ENCODE measurements around the gene ANOS1. TPM values are rescaled to one million over a fixed set of nuclear protein-coding genes. Genes with fewer than 3 reads are reported as not detected.
"Not testable (repeated sequence)": the region's sequence is repeated elsewhere in the genome, so short reads cannot be mapped to it uniquely, and the experiment has no call there.

Gene ANOS1
- total RNA-seq, 8 experiments from 2014 or later = 3.1 to 38.4 (median 7.2) TPM

DNA sequence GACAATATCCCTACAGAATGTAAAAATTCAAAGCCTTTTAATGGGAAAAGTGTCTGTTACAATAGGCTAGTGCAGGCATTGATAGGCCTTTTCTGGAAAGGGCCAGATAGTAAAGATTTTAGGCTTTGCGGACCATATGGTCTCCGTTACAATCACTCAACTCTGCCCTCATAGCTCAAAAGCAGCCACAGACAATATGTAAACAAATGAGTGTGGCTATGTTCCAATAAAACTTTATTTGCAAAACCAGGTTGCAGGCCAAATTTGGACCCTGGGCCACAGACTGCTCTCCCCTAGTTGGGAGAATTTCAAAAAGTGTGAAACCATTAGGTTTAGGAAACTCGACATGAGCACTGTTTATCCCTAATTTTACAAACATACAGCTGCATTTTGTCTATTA, 155.1 kb downstream of the ANOS1 start:
- ATAC-seq (replicated peaks in 6 of 8) = no peak
- WGBS, 10 experiments = 29 to 88% (median 83%) methylated on average over 1 of the region's 3 CpGs; no CpG with 5 or more reads in 7 of the 10 experiments
- in situ Hi-C loops (cut with MboI; ENCODE audit: low pct_unique_long_range_greater_than_20kb in 2 of 9, low sequenced_read_pairs in 9 of 9, unreplicated experiment in 9 of 9) = no loop called here
- Histone ChIP-seq H3K27ac (no peak overlapping the region), H3K4me3 (no peak overlapping the region), H3K4me1 (replicated peaks in 1 of 2) (no peaks in the 10 kb centered on the region)

GRCh38 chrX:8565729-8566128, 166.2 kb downstream of the ANOS1 start:
- no peak overlapping the region for H3K27ac ChIP-seq
- no peak overlapping the region for H3K4me3 ChIP-seq
- H3K4me1 ChIP-seq (replicated peaks in 1 of 2) = no peaks in the 10 kb centered on the region
- no peak for ATAC-seq (replicated peaks in 6 of 8)
- 8 to 100% (median 80%) methylated on average over 1 to 4 of the region's 8 CpGs; no CpG with 5 or more reads in 4 of the 10 experiments for WGBS, 10 experiments
- in situ Hi-C loops (cut with MboI; ENCODE audit: low pct_unique_long_range_greater_than_20kb in 2 of 9, low sequenced_read_pairs in 9 of 9, unreplicated experiment in 9 of 9) = no loop called here

DNA sequence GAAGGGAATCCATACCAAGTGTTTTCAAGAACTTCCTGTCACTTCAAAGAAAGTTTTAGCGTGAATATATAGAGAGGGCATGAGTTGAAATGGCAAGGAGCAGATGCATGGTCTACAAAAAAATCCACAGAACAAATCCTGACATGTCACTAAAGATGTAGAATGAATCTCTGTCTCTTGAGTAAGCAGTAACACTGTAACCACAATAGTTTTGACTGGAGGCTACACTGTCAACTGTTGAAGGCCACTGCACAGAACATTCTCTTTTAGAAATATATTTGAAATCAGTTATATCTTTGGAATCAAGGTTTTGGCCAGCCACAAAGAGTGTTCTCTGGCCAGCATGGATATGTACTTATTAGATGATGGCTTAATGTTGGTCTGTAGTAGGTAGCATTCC, 183.5 kb downstream of the ANOS1 start:
- WGBS, 10 experiments = 83 to 100% (median 94%) methylated on average over 1 of the region's 1 CpG; no CpG with 5 or more reads in 6 of the 10 experiments
- Histone ChIP-seq H3K4me1 (replicated peaks in 1 of 2) (no peaks in the 10 kb centered on the region), H3K4me3 (no peak overlapping the region), H3K27ac (no peak overlapping the region)
- no peak for ATAC-seq (replicated peaks in 6 of 8)
- in situ Hi-C loops (cut with MboI; ENCODE audit: low pct_unique_long_range_greater_than_20kb in 2 of 9, low sequenced_read_pairs in 9 of 9, unreplicated experiment in 9 of 9) = no loop called here

DNA sequence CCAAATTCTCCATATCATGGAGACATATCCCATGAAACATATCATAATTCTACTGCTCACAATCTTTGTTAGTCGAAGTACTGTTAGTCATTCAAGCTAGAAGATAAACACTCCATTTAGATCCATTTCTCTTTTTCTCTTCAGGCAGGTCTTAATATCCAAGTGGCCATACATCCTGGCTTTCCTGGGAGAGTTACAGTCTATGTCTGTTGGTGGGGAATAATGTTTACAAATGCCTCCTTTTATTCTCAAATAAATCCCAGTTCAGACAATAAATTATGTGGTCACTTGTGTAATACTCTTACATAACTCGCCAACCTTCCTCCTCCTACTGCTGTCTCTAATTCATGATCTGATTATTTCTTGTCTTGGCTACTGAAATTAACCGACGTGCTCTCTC, 185.2 kb downstream of the ANOS1 start:
- in situ Hi-C loops (cut with MboI; ENCODE audit: low pct_unique_long_range_greater_than_20kb in 2 of 9, low sequenced_read_pairs in 9 of 9, unreplicated experiment in 9 of 9) = no loop called here

GRCh38 chrX:8520791-8521190, 211.1 kb downstream of the ANOS1 start:
- ATAC-seq (replicated peaks in 6 of 8) = no peak
- no peak overlapping the region for H3K27ac ChIP-seq
- no peak overlapping the region for H3K4me3 ChIP-seq
- H3K4me1 ChIP-seq (replicated peaks in 1 of 2) = peaks cover 0 to 5% of the 10 kb centered on the region in 2 donors
- WGBS, 10 experiments = 0 to 96% (median 38%) methylated on average over 1 to 2 of the region's 2 CpGs; no CpG with 5 or more reads in 6 of the 10 experiments
- in situ Hi-C loops (cut with MboI; ENCODE audit: low pct_unique_long_range_greater_than_20kb in 2 of 9, low sequenced_read_pairs in 9 of 9, unreplicated experiment in 9 of 9) = no loop called here

More for the DNA sequence above, 185.2 kb downstream of the ANOS1 start:
- ATAC-seq (replicated peaks in 6 of 8) = peak in 3 of 8 experiments; percentile 48 to 60 (median 53)
- H3K4me3 ChIP-seq = no peak overlapping the region
- no peaks in the 10 kb centered on the region for H3K4me1 ChIP-seq (replicated peaks in 1 of 2)
- no peak overlapping the region for H3K27ac ChIP-seq
- WGBS, 10 experiments = 0 to 100% (median 69%) methylated on average over 1 to 4 of the region's 4 CpGs; no CpG with 5 or more reads in 4 of the 10 experiments

- peak in 2 of 8 experiments; percentile 34 to 49 for ATAC-seq (replicated peaks in 6 of 8)
- in situ Hi-C loops (cut with MboI; ENCODE audit: low pct_unique_long_range_greater_than_20kb in 2 of 9, low sequenced_read_pairs in 9 of 9, unreplicated experiment in 9 of 9) = no loop called here
- Histone ChIP-seq H3K4me1 (replicated peaks in 1 of 2) (peaks cover 0 to 5% of the 10 kb centered on the region in 2 donors), H3K27ac (no peak overlapping the region), H3K4me3 (no peak overlapping the region)
- 0% methylated on average over 1 of the region's 3 CpGs; no CpG with 5 or more reads in 8 of the 10 experiments for WGBS, 10 experiments
Observed at GRCh38 chrX:8520178-8520577, 211.8 kb downstream of the ANOS1 start.

DNA sequence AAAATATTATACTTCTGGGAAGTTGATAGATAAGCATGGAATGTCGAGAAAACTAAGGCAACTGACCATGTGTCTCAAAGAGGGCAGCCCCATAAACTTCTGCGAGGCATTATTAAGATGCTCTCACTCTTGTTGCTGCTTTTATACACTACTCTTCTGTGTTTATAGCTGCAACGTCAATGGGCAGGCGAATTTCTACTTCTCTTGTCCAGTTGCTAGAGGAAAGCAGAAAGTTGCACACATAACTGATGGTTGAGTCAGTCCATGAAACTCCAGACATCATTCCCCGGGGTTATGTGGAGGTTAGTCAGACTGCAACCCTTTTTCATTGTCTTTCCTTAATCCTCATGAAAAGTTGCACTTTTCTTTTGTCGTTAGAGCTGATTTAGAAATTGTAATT, 227.5 kb downstream of the ANOS1 start:
- Histone ChIP-seq H3K4me3 (no peak overlapping the region), H3K27ac (no peak overlapping the region), H3K4me1 (replicated peaks in 1 of 2) (no peaks in the 10 kb centered on the region)
- WGBS, 10 experiments = 0 to 100% (median 87%) methylated on average over 1 to 5 of the region's 6 CpGs; no CpG with 5 or more reads in 1 of the 10 experiments
- in situ Hi-C loops (cut with MboI; ENCODE audit: low pct_unique_long_range_greater_than_20kb in 2 of 9, low sequenced_read_pairs in 9 of 9, unreplicated experiment in 9 of 9) = no loop called here
- no peak for ATAC-seq (replicated peaks in 6 of 8)

GRCh38 chrX:8502101-8502500, 229.8 kb downstream of the ANOS1 start:
- in situ Hi-C loops (cut with MboI; ENCODE audit: low pct_unique_long_range_greater_than_20kb in 2 of 9, low sequenced_read_pairs in 9 of 9, unreplicated experiment in 9 of 9); ATAC-seq (replicated peaks in 6 of 8); H3K4me1 ChIP-seq (replicated peaks in 1 of 2); H3K4me3 ChIP-seq; H3K27ac ChIP-seq: not testable (repeated sequence)
- 66 to 96% (median 87%) methylated on average over 4 to 9 of the region's 21 CpGs; no CpG with 5 or more reads in 6 of the 10 experiments for WGBS, 10 experiments

GRCh38 chrX:8500203-8500602, 231.7 kb downstream of the ANOS1 start:
- Histone ChIP-seq H3K4me1 (replicated peaks in 1 of 2) (no peaks in the 10 kb centered on the region), H3K4me3 (no peak overlapping the region), H3K27ac (no peak overlapping the region)
- ATAC-seq (replicated peaks in 6 of 8) = no peak
- WGBS, 10 experiments = 62 to 100% (median 95%) methylated on average over 1 to 4 of the region's 4 CpGs; no CpG with 5 or more reads in 7 of the 10 experiments
- in situ Hi-C loops (cut with MboI; ENCODE audit: low pct_unique_long_range_greater_than_20kb in 2 of 9, low sequenced_read_pairs in 9 of 9, unreplicated experiment in 9 of 9) = no loop called here

GRCh38 chrX:8495036-8495435, 236.9 kb downstream of the ANOS1 start:
- H3K27ac ChIP-seq; ATAC-seq (replicated peaks in 6 of 8); in situ Hi-C loops (cut with MboI; ENCODE audit: low pct_unique_long_range_greater_than_20kb in 2 of 9, low sequenced_read_pairs in 9 of 9, unreplicated experiment in 9 of 9); H3K4me1 ChIP-seq (replicated peaks in 1 of 2); H3K4me3 ChIP-seq: not testable (repeated sequence)
- WGBS, 10 experiments = 17 to 100% (median 95%) methylated on average over 1 to 2 of the region's 4 CpGs; no CpG with 5 or more reads in 7 of the 10 experiments

DNA sequence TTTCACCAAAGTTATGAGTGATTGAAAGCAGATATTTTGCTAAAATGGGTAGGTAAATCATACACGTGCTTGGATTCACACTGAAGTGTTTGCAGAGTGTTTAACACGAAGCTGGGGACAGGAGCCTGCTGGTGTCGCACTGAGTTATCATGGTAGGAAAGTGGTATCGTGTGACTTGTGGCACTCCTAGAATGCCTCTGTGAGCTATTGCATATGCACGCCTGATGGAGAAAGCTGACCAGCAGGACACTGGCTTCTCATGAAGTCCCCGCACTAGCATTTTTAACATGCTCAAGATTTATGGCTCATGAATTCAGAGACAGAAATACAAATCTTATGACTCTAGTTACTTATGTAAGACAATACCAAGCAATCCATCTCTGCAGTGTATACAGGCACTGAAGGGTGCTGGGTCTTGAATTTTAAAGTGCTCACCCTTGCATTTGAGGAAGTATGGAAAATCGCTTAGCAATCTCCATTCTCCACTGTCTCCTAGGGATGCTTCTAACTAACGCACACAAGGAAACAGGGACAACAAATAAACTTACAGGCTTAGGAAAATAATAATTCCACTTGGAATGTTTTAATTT, 247.5 kb downstream of the ANOS1 start:
- Histone ChIP-seq H3K27ac (no peak overlapping the region), H3K4me1 (replicated peaks in 1 of 2) (no peaks in the 10 kb centered on the region), H3K4me3 (no peak overlapping the region)
- in situ Hi-C loops (cut with MboI; ENCODE audit: low pct_unique_long_range_greater_than_20kb in 2 of 9, low sequenced_read_pairs in 9 of 9, unreplicated experiment in 9 of 9) = no loop called here
- peak in 5 of 8 experiments; percentile 49 to 82 (median 71) for ATAC-seq (replicated peaks in 6 of 8)
- 0 to 70% (median 44%) methylated on average over 1 to 7 of the region's 8 CpGs; no CpG with 5 or more reads in 4 of the 10 experiments for WGBS, 10 experiments

All from motor neuron (in vitro differentiated cells).